Mesangial cell (primary cell): ENCODE data around the gene SYNGR2. TPM values are rescaled to one million over a fixed set of nuclear protein-coding genes. Genes with fewer than 3 reads are reported as not detected.

Source experiments
- total RNA-seq: library from RNA; depleted of rRNA; stranded (reverse); fragments of >200 nt; gene quantifications from 2 replicates; pipeline ENCODE4 v1.2.3, GENCODE V29; 2015

SYNGR2 gene, protein sequence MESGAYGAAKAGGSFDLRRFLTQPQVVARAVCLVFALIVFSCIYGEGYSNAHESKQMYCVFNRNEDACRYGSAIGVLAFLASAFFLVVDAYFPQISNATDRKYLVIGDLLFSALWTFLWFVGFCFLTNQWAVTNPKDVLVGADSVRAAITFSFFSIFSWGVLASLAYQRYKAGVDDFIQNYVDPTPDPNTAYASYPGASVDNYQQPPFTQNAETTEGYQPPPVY
- total RNA-seq = 59.3 and 93.6 TPM in 2 replicates

DNA sequence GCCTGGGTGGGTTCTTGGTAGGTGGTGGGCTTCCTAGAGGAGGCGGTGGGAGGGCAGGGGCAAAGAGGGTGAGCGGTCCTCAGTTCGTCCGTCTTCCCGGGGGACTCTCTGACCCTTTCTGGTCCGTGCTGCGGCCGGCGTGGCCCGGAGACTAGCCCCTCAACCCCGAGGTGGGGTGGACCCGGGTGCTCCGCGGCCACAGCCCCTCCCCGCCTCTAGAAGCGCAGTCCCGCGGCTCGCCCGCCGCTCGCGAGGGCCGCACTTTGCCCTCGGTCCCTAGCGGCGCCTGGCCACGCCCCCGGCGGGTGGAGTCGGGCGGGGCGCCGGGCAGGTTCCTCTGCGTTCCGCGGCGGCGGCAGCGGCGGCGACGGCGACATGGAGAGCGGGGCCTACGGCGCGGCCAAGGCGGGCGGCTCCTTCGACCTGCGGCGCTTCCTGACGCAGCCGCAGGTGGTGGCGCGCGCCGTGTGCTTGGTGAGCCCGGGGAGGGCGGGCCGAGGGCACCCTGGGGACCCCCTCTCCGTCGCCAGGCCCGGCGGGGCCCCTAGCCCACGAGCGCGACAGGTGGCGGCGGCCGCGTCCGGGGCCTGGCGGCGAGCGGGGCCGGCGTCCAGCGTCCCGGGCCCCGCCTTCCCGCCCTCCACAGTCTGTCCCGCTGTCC is at the start of gene SYNGR2:
TSS of gene SYNGR2 (plus strand) at position 340 of the 661 bp plus-strand sequence. CDS start at position 376, 36 bp downstream.

DNA sequence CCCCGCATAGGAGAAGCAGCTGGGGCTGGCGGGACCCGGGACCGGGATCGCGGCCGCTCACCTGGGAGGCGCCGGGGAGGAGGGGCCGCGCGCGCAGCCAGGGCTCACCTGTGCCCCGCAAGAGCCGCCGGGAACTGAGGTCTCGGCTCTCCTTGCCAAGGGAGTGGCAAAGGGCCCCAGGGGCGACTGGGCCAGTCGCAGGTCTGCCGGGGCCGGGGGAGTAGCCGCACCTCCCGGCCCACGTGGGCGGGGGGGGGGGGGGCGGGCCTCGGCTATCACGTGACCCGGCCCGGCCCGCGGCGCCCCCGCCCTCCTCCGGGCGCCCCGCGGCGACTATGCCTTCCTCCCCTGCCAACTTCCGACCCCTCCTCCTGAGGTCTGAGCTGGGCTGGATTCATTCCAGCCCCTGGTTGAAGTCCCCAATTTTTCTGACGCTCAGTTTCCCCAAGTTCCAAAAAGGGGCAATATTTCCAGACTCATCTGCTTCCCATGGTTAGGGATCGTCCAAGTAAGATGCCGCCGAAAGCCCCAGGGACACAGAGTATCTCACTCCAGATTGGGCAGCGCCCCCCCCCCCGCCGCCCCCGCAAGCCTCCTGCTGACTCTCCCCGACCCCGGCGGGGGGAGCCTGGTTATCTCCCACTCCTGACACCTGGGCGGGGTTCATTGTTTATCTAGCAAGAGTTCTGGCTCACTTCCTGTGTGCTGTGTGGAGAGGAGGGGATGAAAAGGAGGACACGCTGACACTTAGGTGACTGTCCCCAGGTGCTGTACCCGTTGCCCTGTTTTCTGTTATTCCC is 39.6 kb upstream of the SYNGR2 start, which contains the start of gene TMC6:
TSS of gene TMC6 (minus strand) at position 205 of the 800 bp plus-strand sequence. CDS start 1,923 bp downstream, outside the sequence.

DNA sequence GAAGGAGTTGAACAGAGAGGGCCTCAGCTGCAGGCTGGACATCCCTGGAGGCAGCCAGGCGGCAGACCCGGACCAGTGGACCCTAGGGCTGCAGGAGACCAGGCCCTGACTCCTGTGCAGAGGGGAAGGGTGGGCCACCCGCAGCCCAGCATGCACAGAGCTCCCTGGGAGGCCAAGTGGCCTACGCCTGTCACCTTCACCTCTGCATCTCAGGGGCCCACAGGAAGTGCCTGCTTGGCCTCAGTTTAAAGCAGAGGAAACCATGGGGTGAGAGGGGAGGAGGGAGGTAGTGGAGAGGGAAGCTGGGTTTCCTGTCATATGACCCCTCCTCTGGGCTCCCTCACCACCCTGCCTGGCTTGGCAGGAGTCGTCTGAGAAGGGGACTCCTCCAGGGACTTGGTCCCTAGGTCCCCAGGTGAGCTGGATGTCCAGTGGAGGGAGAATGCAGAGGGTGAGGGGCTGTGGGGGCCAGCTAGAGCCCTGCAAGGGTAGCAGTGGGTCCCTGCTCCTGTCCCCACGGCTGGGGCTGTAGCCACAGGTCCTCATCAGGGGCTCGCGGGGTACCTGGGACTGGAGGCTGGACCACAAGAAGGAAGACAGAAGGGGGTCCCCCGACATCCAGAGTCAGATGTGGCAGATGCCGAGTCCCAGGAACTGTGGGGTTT is 37.8 kb upstream of the SYNGR2 start, which contains the start of gene TMC8:
TSS of gene TMC8 (plus strand) at position 335 of the 665 bp plus-strand sequence. CDS start 818 bp downstream, outside the sequence.

DNA sequence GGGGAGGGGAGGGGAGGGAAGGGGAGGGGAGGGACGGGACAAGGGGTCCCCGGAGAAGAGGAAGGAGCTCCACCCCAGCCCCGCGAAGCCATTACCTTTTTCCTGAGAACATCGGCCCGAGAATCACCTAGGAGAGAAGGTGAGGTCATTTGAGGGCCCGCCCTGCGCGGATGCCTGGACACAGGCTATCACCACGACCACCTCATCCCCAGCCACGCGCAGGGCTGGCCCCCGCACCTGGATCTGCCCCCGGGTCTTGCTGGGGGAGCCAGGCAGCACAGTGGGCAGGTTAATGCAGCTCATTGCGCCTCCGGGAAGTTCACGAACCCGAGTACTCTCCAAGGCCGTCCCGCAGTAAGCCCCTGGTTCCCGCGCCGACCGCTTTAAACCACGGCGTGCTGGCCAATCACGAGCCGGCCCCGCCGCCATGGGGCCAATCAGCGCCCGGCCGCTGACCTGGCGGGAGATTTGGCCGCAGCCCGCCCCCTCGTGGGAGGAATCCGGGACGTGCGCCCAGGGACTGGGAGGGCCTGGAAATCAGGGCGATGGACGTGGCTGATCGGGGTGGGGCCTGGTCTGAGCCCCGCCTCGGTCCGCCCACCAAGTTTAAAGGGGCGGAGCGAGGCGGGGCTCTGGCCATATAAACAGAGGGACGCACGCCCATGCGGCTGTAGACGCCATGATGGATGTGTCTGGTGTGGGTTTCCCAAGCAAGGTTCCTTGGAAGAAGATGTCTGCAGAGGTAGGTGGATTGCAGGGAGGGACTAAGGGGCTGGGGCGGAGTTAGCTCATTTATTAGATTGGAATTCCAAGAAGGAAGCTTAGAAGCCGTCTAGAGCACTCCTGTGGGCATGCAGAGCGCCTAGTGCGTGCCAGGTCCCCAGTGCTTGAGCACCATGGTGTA is 18.6 kb downstream of the SYNGR2 start, which contains the start of the genes AFMID and TK1:
TSS of gene AFMID (plus strand) at position 671 of the 904 bp plus-strand sequence. CDS start at position 680, 9 bp downstream.
TSS of gene TK1 (minus strand) at position 361 of the 904 bp plus-strand sequence. CDS start at position 303, 58 bp downstream.

DNA sequence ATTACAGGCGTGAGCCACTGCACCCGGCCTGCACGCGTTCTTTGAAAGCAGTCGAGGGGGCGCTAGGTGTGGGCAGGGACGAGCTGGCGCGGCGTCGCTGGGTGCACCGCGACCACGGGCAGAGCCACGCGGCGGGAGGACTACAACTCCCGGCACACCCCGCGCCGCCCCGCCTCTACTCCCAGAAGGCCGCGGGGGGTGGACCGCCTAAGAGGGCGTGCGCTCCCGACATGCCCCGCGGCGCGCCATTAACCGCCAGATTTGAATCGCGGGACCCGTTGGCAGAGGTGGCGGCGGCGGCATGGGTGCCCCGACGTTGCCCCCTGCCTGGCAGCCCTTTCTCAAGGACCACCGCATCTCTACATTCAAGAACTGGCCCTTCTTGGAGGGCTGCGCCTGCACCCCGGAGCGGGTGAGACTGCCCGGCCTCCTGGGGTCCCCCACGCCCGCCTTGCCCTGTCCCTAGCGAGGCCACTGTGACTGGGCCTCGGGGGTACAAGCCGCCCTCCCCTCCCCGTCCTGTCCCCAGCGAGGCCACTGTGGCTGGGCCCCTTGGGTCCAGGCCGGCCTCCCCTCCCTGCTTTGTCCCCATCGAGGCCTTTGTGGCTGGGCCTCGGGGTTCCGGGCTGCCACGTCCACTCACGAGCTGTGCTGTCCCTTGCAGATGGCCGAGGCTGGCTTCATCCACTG is 45.8 kb downstream of the SYNGR2 start, which contains the start of gene BIRC5:
TSS of gene BIRC5 (plus strand) at position 238 of the 690 bp plus-strand sequence. CDS start at position 302, 64 bp downstream.

Other genes starting within 250 kb of the SYNGR2 start
- gene TNRC6C, start 209.9 kb upstream of the SYNGR2 start, total RNA-seq = 3.4 and 5.1 TPM in 2 replicates
- 18.4 and 33.7 TPM in 2 replicates for gene TMC6, start 39.8 kb upstream of the SYNGR2 start, total RNA-seq
- under 0.01 TPM in 1 of 2 replicates, not detected in the other for gene TMC8, start 37.8 kb upstream of the SYNGR2 start, total RNA-seq
- gene C17orf99, start 22.2 kb upstream of the SYNGR2 start, total RNA-seq = not detected in 2 replicates
- 23.7 and 256 TPM in 2 replicates for gene TK1, start 18.5 kb downstream of the SYNGR2 start, total RNA-seq
- 25.7 and 34.5 TPM in 2 replicates for gene AFMID, start 18.8 kb downstream of the SYNGR2 start, total RNA-seq
- 12.2 and 122 TPM in 2 replicates for gene BIRC5, start 45.7 kb downstream of the SYNGR2 start, total RNA-seq
- not detected in 2 replicates for gene TMEM235, start 63.0 kb downstream of the SYNGR2 start, total RNA-seq
- 40.2 and 61.6 TPM in 2 replicates for gene SOCS3, start 191.5 kb downstream of the SYNGR2 start, total RNA-seq
- 31.6 and 53.2 TPM in 2 replicates for gene PGS1, start 210.1 kb downstream of the SYNGR2 start, total RNA-seq